NCI-H1092 treated with DMSO at 0.1 percent for 48 hours (cell line): ENCODE results near the gene GNB1L.
A peak's percentile ranks its signal among the peaks of the same experiment; 100 is the strongest.
"Not testable (repeated sequence)": the region's sequence is repeated elsewhere in the genome, so short reads cannot be mapped to it uniquely, and the experiment has no call there.

Experiments used
- DNase-seq: peaks from one replicate; lab custom pipeline; 2025; lab: John Stamatoyannopoulos, UW

GNB1L gene

DNA sequence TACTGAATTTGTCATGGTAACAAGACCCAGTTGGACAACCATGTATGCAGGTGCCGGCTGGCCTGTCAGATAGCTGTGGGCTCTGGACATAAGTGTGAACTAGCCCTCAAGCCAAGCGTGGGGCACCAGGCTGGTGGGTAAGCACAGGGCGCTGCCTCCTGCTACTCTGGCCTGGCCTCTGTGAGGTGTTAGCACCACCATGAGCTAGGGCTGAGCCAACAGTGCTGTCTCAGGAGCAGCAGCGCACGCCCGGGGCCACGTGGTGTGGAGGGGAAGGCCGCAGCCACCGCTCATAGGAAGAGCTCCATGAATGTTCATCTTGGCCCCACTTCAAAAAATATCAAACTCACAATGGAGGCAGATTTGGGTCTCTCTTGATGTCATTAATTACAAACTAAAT lies 35.3 kb upstream of the GNB1L start:
- DNase-seq = no peak

GRCh38 chr22:19888131-19888746 lies 33.6 kb upstream of the GNB1L start:
- no peak for DNase-seq

- no peak for DNase-seq
Observed at GRCh38 chr22:19887256-19887985, 32.7 kb upstream of the GNB1L start.

GRCh38 chr22:19886605-19887255 lies 32.1 kb upstream of the GNB1L start:
- DNase-seq = no peak

DNA sequence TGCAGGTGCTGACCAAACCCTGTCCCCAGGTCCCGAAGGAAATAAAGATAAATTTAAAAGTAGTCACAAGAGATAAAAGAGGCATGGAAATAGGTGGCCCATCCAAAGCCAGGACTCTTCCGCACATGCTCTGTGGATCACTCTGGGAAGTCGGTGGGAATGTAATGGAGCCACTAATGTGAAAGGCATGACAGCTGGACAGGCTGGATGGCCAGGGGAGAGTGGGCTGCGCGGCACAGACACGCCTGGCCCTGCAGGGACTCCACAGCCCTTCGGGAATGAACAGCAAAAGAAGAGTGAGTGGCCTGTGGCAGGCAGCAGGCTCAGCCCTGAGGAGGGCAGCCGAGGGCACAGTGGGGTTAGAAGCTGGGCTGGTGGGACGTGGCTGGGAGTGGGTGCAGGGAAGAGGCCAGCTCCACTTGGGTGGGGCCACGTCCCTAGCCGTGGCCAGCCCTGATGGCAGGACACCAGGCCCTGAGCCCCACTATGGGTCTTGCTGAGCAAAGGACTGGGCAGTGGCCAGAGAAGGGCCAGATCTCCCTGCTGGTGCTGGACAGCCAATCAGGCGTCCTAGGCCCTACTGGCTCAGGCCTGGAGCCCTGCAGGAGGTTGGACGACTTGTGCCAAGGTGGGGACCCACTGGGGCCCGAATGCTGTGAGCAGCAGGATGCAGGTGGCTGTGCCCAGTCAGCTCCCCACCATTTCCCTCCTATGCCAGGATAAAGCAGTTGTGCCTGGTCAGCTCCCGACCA lies 31.3 kb upstream of the GNB1L start:
- no peak for DNase-seq

DNA sequence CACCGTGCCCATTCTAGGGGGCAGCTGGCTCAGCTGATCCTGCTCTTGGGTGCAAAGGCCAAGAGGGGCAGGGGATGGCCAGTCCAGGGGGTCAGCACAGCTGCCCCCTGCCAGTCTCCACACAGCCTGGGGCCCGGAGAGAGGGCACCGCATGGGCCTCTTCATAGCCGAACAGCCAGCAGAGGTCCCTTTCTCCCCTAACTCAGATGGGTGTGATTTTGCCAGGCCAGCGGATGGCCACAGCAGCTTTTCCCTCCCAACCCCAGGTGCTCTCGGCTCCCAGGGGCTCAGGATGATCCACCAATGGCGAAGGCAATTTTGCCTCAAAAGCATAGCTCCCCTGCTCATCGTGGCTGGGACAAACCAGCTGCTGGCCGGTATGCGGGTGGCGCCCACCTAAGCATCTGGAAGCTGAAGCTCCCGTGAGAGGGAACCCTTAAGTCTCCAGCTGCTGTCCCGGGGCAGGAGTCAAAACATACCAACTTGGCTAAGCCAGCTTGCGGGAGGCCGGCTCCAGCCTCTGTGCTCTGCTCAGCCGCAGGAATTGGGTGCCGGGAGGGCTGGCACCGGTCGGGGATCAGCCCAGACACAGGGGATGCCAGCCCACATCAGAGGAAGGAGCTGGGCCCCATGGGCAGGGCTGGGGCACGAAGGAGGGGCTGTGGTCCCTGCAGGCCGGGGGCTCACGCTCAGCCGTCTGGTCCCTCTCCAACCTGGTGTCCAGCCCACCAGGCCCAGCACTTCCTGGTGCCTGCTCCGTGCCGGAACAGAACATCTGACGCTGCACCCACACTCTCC lies 30.5 kb upstream of the GNB1L start:
- no peak for DNase-seq

GRCh38 chr22:19884161-19884953 lies 29.7 kb upstream of the GNB1L start:
- peak; percentile 18 for DNase-seq

- DNase-seq = not testable (repeated sequence)
Observed at GRCh38 chr22:19883446-19883845, 28.8 kb upstream of the GNB1L start.

- no peak for DNase-seq
Observed at GRCh38 chr22:19882446-19883381, 28.0 kb upstream of the GNB1L start.

- no peak for DNase-seq
Observed at GRCh38 chr22:19880786-19881569, 26.3 kb upstream of the GNB1L start.

GRCh38 chr22:19879992-19880785 lies 25.5 kb upstream of the GNB1L start:
- no peak for DNase-seq

DNA sequence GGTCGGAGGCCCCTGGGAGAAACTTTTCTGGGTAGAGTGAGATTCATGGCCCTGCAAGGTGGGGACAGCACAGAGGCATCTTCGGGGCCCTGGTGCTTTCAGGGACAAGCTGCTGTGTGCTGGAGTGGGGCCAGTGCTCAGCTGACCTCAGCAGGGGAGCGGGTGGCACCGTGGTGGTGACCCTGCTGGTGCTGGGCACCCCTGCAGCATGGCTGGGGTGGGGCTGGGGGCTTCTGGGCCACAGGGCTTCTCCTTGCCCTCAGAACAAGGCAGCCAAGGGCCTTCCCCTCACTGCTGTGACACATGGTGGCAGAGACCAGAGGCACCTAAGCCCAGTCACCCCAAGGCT lies 24.9 kb upstream of the GNB1L start:
- no peak for DNase-seq

DNA sequence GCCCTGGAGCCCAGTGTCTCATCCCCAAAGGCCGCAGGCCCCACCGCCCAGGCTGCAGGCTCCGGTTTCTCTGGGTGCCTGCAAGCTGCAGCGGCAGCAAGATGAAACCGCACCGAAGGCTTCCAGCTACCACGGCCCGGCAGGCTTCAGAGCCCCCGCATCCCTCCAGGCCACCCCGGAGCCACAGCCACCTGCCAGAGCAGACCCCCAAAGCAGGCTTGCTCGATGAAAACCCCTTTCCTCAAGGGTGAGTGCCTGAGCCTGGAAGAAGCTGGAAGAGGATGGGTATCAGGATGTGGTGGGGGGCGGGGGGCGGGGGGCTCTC lies 24.5 kb upstream of the GNB1L start:
- no peak for DNase-seq

GRCh38 chr22:19878461-19879245 lies 24.0 kb upstream of the GNB1L start:
- no peak for DNase-seq

DNA sequence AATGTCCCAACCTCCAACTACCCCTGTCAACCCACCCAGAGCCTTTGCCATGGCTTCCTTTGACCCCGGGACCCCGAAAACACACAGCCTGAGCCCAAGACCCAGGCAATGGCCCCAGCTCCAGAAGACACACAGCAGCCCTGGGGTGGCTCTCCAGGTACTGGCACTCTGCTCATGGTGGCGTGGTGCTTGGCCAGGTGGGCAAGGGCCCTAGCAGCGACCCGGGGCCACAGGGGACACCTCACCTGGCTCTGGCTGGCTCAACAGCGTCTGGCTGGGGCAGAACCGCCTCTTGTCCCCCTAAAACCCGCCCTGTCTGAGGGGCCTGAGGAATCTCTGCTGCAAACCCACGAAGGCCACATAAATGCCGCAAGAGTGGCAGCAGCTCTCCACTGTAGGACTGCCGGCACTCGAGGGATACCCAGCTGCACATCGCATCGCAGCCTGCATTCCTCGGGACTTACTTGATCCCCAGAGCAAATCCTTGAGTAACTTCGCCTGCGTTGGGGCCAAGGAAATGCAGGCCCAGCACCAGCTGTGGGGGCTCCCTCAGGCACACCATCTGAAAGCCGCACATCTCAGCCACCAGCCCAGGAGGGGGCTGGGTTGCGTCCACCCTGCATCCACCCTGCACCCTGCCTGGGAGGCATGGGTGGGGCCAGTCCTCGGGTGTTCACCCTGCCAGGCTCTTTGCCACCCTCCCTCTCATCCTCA lies 23.1 kb upstream of the GNB1L start:
- no peak for DNase-seq

GRCh38 chr22:19876941-19877625 lies 22.4 kb upstream of the GNB1L start:
- DNase-seq = no peak
